ENCODE measurements around the gene MBD3L2. TPM values are rescaled to one million over a fixed set of nuclear protein-coding genes. Genes with fewer than 3 reads are reported as not detected.
"Not testable (repeated sequence)": the region's sequence is repeated elsewhere in the genome, so short reads cannot be mapped to it uniquely, and the experiment has no call there.

MBD3L2 gene
- total RNA-seq: not detected in 2 replicates

DNA sequence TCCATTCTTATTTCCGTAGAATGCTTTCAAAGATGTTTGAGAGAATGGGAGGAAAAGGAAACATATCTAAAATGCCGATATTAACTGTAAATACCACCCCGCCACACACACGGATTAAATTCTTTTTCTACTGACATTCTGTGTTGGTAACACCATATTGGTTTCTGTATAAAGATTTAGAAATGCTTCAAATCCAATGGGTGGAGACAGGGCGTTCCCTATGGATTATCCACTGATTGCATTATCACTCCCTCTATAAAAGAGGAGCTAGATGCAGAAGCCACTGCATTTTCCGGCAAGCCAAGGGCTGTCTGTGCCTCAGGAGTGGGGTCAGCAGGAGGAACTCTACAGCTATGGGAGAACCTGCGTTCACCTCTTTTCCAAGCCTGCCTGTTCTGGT, at the start of gene MBD3L2:
Gene MBD3L2 (plus strand): TSS at position 301 of the 400 bp plus-strand sequence. CDS start 53 bp downstream, at position 354.
- H3K4me3 Mint-ChIP-seq; H3K36me3 Mint-ChIP-seq (ENCODE audit: low read depth); H3K4me1 Mint-ChIP-seq (ENCODE audit: low read depth); H3K27ac Mint-ChIP-seq; H3K27me3 Mint-ChIP-seq (ENCODE audit: insufficient read depth); intact Hi-C loops (cut with micrococcal nuclease); DNase-seq (ENCODE audit: low spot score); H3K9me3 Mint-ChIP-seq: not testable (repeated sequence)

DNA sequence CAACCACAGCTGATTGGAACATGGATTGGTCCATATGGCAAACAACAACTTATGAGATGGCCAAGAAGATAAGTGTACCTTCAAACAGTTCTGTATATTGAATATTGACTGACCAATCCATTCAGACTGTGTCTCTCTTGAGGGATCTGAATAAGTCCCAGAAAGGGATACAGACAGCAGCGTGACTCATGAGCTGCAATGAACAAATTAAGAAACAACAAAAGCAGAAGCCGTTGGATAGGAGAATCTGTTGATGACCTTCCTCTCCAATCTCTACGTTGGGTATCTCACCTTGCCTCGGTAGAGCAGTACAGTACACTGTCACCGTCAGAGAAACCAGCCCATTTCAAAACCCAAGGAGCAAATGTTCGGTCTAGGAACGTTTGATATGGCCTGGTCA, 49.2 kb upstream of the MBD3L2 start:
- Mint-ChIP-seq H3K36me3 (ENCODE audit: low read depth) (peaks cover 6% of the 10 kb centered on the region), H3K4me1 (ENCODE audit: low read depth) (peaks cover 12% of the 10 kb centered on the region), H3K27ac (no peak overlapping the region), H3K27me3 (ENCODE audit: insufficient read depth) (no peaks in the 10 kb centered on the region), H3K9me3 (peaks cover 17% of the 10 kb centered on the region), H3K4me3 (no peak overlapping the region)
- intact Hi-C loops (cut with micrococcal nuclease): no loop called here
- no peak for DNase-seq (ENCODE audit: low spot score)

DNA sequence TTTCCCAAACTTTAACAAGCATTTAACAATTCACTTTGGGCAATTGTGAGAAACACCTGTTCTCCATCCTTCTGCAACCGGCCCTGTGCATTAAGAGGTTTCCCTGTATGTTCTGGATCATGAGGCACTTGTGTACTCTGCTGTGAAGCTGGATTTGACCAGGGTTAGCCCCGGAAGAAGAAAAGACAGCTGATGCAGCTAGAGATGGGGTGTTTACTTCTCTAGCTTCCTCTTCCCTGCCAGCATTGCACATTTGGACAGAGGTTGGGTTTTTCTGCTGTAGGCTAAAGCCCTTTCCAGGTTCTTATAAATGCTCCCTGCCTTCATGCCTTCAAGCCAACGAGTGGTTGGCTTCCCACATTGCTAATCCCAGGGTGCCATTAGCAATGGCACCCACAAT, 48.8 kb upstream of the MBD3L2 start:
- DNase-seq (ENCODE audit: low spot score): no peak
- Mint-ChIP-seq H3K4me1 (ENCODE audit: low read depth) (peaks cover 12% of the 10 kb centered on the region), H3K27ac (no peak overlapping the region), H3K27me3 (ENCODE audit: insufficient read depth) (no peaks in the 10 kb centered on the region), H3K36me3 (ENCODE audit: low read depth) (peaks cover 2% of the 10 kb centered on the region), H3K9me3 (peaks cover 13% of the 10 kb centered on the region), H3K4me3 (no peak overlapping the region)
- intact Hi-C loops (cut with micrococcal nuclease): no loop called here

DNA sequence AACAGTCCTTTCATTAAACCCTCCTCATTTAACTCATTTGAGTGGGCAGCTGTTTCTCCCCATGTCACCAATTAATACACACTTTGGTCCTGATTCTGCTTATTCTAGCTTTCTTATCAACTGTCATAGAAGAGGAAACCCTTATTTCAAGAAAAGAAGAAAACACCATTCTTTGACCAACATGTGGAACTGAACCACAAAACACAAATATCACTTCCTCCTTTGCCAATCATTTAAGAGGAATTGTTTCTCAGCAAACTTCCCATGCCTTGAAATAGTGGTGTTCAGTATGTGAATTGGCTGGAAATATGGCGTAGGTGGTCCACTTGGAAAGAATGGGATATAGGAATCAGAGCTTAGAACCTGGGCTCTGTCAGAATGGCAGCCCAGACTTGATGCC, 48.3 kb upstream of the MBD3L2 start:
- intact Hi-C loops (cut with micrococcal nuclease): no loop called here

DNA sequence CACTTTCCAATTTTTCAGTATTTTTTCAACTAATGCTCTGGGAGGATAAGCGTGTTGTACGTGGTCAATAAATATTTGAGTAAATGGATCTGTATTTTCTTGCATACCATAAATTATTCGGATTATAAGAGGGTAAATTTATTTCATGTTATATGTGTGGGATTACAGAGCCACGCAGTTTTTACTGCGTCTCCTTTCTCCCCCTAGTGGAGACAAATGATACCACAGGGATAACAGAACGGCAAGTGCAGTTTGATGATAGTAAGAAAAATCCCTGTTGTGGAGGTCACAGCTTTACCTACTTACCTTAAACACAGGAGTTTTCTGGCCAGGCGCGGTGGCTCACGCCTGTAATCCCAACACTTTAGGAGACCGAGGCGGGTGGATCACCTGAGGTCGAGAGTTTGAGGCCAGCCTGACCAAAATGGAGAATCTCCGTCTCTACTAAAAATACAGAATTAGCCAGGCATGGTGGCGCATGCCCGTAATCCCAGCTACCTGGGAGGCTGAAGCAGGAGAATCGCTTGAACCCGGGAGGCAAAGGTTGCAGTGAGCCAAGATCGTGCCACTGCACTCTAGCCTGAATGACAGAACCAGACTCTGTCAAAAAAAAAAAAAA, 44.7 kb upstream of the MBD3L2 start:
- peaks cover 16% of the 10 kb centered on the region for H3K4me1 Mint-ChIP-seq (ENCODE audit: low read depth)
- intact Hi-C loops (cut with micrococcal nuclease): loop anchor here (1.0 kb wide), 3 partner anchors 62 to 337 kb away; no protein-coding TSS in a partner anchor
- no peaks in the 10 kb centered on the region for H3K27me3 Mint-ChIP-seq (ENCODE audit: insufficient read depth)
- DNase-seq (ENCODE audit: low spot score): no peak
- no peaks in the 10 kb centered on the region for H3K36me3 Mint-ChIP-seq (ENCODE audit: low read depth)
- no peaks in the 10 kb centered on the region for H3K9me3 Mint-ChIP-seq
- no peak overlapping the region for H3K27ac Mint-ChIP-seq
- no peak overlapping the region for H3K4me3 Mint-ChIP-seq

More for the DNA sequence above, 48.3 kb upstream of the MBD3L2 start:
- Mint-ChIP-seq H3K9me3 (peaks cover 10% of the 10 kb centered on the region), H3K27me3 (ENCODE audit: insufficient read depth) (no peaks in the 10 kb centered on the region), H3K36me3 (ENCODE audit: low read depth) (no peaks in the 10 kb centered on the region), H3K27ac (peak overlapping the region; percentile 27), H3K4me1 (ENCODE audit: low read depth) (peaks cover 12% of the 10 kb centered on the region), H3K4me3 (no peak overlapping the region)
- DNase-seq (ENCODE audit: low spot score): no peak

DNA sequence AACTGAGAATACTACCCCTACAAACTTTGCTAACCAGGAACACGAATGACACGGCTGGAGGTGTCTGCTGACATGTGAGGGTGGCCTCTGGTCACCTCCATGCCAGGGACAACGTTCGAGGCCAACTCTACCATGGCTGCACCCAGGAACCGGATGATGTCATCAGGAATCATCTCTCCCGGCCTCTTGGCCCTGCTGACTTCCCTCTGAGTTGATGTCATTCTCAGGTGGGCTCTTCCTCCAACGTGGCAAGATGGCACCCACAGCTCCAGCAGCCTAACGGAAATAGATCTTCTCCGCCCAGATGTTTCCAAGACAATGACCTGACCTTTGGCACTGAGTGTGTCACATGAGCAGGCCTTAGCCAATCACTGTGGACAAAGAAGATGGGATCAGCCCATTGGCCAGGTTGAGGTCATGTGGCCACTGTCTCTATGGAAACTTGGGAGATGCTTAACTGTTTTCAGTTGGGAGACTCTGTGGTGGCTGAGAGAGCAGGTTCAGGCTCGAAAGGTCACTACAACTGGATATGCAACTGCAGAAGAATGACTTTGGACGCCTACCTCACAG, 42.9 kb upstream of the MBD3L2 start:
- Mint-ChIP-seq H3K9me3 (peaks cover 3% of the 10 kb centered on the region), H3K27ac (no peak overlapping the region)
- intact Hi-C loops (cut with micrococcal nuclease): no loop called here

DNA sequence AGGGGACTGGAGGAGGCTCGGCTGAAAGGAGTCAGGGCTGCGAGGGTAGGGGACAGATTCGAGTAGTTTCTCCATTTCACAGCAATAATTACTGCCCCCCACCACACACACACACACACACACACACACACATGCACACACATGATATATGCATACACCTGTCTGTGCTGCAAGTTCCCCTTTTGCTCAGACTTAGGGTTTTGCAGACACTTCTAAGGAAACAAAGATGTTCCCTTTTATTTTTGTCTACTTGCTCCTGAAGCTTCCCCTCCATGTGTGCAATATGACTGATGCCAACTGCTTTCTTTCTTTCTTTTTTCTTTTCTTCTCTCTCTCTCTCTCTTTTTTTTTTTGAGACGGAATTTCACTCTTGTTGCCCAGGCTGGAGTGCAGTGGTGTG, 41.3 kb upstream of the MBD3L2 start:
- no peaks in the 10 kb centered on the region for H3K36me3 Mint-ChIP-seq (ENCODE audit: low read depth)
- H3K27ac Mint-ChIP-seq: no peak overlapping the region
- H3K4me1 Mint-ChIP-seq (ENCODE audit: low read depth): peaks cover 33% of the 10 kb centered on the region
- H3K4me3 Mint-ChIP-seq: no peak overlapping the region
- intact Hi-C loops (cut with micrococcal nuclease): no loop called here
- no peak for DNase-seq (ENCODE audit: low spot score)
- peaks cover 2% of the 10 kb centered on the region for H3K27me3 Mint-ChIP-seq (ENCODE audit: insufficient read depth)
- peaks cover 5% of the 10 kb centered on the region for H3K9me3 Mint-ChIP-seq

More for the DNA sequence above, 42.9 kb upstream of the MBD3L2 start:
- Mint-ChIP-seq H3K27me3 (ENCODE audit: insufficient read depth) (peaks cover 2% of the 10 kb centered on the region), H3K4me1 (ENCODE audit: low read depth) (peaks cover 30% of the 10 kb centered on the region), H3K36me3 (ENCODE audit: low read depth) (no peaks in the 10 kb centered on the region), H3K4me3 (no peak overlapping the region)
- DNase-seq (ENCODE audit: low spot score): no peak

DNA sequence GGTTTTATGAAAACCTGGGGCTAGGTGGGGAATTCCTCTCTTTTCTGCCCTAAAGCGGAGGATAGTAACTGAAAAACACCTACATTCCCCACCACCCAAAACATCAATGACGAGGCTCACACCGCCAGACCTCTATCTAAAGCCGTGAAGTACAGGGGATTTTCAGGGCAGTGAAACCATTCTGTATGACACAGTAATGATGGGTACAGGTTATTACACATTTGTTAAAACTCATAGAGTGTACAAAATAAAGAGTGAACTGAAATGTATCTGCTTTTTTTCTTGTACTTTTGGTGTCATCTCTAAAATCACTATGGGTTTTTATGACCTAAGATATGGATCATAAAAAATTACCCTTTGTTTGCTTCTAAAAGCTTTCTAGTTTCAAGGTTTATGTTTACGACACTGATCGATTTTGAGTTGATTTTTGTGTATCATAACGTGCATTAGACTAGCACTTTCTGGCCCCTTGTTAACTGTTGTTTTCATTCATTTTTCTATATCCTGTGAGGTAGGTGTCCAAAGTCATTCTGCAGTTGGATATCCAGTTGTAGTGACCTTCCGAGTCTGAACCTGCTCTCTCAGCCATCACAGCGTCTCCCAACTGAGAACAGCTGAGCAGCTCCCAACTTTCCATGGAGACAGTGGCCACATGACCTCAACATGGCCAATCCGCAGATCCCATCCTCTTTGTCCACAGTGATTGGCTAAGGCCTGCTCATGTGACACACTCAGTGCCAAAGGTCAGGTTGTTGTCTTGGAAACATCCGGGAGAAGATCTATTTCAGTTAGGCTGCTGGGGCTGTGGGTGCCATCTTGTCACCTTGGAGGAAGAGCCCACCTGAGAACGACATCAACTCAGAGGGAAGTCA, 38.2 kb upstream of the MBD3L2 start:
- DNase-seq (ENCODE audit: low spot score): no peak
- H3K4me1 Mint-ChIP-seq (ENCODE audit: low read depth): peaks cover 37% of the 10 kb centered on the region
- peak overlapping the region; percentile 30 for H3K4me3 Mint-ChIP-seq
- peaks cover 2% of the 10 kb centered on the region for H3K27me3 Mint-ChIP-seq (ENCODE audit: insufficient read depth)
- H3K36me3 Mint-ChIP-seq (ENCODE audit: low read depth): no peaks in the 10 kb centered on the region
- intact Hi-C loops (cut with micrococcal nuclease): no loop called here
- H3K9me3 Mint-ChIP-seq: peaks cover 9% of the 10 kb centered on the region
- H3K27ac Mint-ChIP-seq: peak overlapping the region; percentile 32

DNA sequence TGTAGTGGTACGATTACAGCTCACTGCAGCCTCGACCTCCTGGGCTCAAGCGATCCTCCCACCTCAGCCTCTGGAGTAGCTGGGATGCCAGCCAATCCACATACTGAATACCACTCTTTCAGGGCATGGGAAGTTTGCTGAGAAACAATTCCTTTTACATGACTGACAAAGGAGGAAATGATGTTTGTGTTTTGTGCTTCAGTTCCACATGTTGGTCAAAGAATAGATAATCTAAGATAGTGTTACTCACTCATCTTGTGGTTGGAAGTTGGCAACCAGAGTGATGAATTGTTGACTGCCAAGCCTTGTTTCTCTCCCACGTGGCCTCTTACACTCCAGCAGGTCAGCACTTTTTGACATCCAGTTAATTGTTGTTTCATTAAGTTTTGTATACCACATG, 35.4 kb upstream of the MBD3L2 start:
- Mint-ChIP-seq H3K4me1 (ENCODE audit: low read depth) (peaks cover 32% of the 10 kb centered on the region), H3K36me3 (ENCODE audit: low read depth) (no peaks in the 10 kb centered on the region), H3K9me3 (peaks cover 9% of the 10 kb centered on the region), H3K4me3 (no peak overlapping the region), H3K27ac (peak overlapping the region; percentile 4), H3K27me3 (ENCODE audit: insufficient read depth) (peaks cover 2% of the 10 kb centered on the region)
- no peak for DNase-seq (ENCODE audit: low spot score)
- intact Hi-C loops (cut with micrococcal nuclease): no loop called here

DNA sequence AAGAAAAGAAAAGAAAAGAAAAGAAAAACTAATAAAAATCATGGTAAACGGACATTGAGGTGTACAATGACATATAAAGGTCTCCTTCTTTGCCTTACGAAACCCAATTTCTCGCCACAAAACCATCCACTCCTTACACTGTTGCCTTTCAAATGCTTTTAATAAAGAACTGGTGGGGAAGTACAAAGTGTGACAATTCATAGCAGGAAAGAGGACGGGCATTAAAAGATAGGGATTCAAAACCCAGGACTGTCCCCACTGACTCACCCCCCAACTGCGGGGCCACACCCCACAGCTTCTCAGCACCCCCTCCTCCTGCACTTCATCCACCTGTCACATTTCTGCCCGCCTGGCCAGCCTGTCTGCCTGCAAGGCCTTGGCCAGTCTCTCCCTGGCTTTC, 30.3 kb upstream of the MBD3L2 start:
- Mint-ChIP-seq H3K36me3 (ENCODE audit: low read depth) (no peaks in the 10 kb centered on the region), H3K27ac (no peak overlapping the region), H3K4me3 (no peak overlapping the region), H3K27me3 (ENCODE audit: insufficient read depth) (no peaks in the 10 kb centered on the region), H3K9me3 (peaks cover under 1% of the 10 kb centered on the region), H3K4me1 (ENCODE audit: low read depth) (peaks cover 3% of the 10 kb centered on the region)
- no peak for DNase-seq (ENCODE audit: low spot score)
- intact Hi-C loops (cut with micrococcal nuclease): no loop called here

DNA sequence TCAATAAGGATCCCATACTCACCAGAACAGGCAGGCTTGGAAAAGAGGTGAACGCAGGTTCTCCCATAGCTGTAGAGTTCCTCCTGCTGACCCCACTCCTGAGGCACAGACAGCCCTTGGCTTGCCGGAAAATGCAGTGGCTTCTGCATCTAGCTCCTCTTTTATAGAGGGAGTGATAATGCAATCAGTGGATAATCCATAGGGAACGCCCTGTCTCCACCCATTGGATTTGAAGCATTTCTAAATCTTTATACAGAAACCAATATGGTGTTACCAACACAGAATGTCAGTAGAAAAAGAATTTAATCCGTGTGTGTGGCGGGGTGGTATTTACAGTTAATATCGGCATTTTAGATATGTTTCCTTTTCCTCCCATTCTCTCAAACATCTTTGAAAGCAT, 27.8 kb upstream of the MBD3L2 start, which contains the start of gene MBD3L2B:
Gene MBD3L2B (minus strand): TSS at position 101 of the 400 bp plus-strand sequence. CDS start 34 bp downstream, at position 67.
- DNase-seq (ENCODE audit: low spot score); H3K36me3 Mint-ChIP-seq (ENCODE audit: low read depth); H3K4me3 Mint-ChIP-seq; H3K27me3 Mint-ChIP-seq (ENCODE audit: insufficient read depth); H3K4me1 Mint-ChIP-seq (ENCODE audit: low read depth); intact Hi-C loops (cut with micrococcal nuclease); H3K27ac Mint-ChIP-seq; H3K9me3 Mint-ChIP-seq: not testable (repeated sequence)

DNA sequence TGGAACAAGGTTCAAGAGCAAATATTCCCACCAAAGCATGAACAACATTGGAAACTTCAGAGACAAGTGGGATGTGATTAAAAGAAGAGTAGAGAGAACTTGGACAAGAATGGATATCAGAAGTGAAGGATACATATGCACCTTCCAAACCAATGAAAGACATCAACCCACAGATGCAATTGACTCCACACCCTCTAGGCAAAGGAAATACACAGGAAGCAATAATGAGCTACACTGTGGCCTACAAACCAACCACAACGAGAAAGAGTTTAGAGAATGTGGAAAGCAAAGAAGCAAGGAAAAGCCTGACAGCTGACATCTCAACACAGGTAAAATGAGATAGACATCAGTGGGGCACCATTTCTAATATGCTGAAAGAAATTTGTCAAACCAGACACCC, 20.3 kb upstream of the MBD3L2 start:
- H3K27ac Mint-ChIP-seq; intact Hi-C loops (cut with micrococcal nuclease); DNase-seq (ENCODE audit: low spot score); H3K36me3 Mint-ChIP-seq (ENCODE audit: low read depth); H3K4me3 Mint-ChIP-seq; H3K4me1 Mint-ChIP-seq (ENCODE audit: low read depth); H3K9me3 Mint-ChIP-seq; H3K27me3 Mint-ChIP-seq (ENCODE audit: insufficient read depth): not testable (repeated sequence)

DNA sequence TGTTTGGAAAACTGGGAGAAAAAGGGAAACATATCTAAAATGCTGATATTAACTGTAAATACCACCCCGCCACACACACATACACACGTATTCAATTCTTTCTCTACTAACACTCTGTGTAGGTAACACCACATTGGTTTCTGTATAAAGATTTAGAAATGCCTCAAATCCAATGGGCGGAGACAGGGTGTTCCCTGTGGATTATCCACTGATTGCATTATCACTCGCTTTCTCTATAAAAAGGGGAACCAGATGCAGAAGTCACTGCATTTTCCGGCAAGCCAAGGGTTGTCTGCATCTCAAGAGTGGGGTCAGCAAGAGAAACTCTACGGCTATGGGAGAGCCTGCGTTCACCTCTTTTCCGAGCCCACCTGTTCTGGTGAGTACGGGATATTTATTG, 18.8 kb upstream of the MBD3L2 start, which contains the start of gene MBD3L5:
Gene MBD3L5 (plus strand): TSS at position 301 of the 400 bp plus-strand sequence. CDS start 34 bp downstream, at position 335.
- intact Hi-C loops (cut with micrococcal nuclease); H3K27ac Mint-ChIP-seq; H3K9me3 Mint-ChIP-seq: not testable (repeated sequence)

More for the DNA sequence above, 18.8 kb upstream of the MBD3L2 start, which contains the start of gene MBD3L5:
- not testable (repeated sequence) for DNase-seq (ENCODE audit: low spot score); H3K4me3 Mint-ChIP-seq; H3K4me1 Mint-ChIP-seq (ENCODE audit: low read depth); H3K27me3 Mint-ChIP-seq (ENCODE audit: insufficient read depth); H3K36me3 Mint-ChIP-seq (ENCODE audit: low read depth)
